ENCODE data around the gene SLC22A12.
"Not testable (repeated sequence)": the region's sequence is repeated elsewhere in the genome, so short reads cannot be mapped to it uniquely, and the experiment has no call there.

The SLC22A12 gene

GRCh38 chr11:64560941-64561340, 30.1 kb upstream of the SLC22A12 start:
- Histone ChIP-seq H3K9me3 (no peaks in the 10 kb centered on the region), H3K4me3 (no peak overlapping the region), H3K4me1 (no peaks in the 10 kb centered on the region), H3K27me3 (peaks cover 0 to 29% of the 10 kb centered on the region in 2 donors), H3K36me3 (no peaks in the 10 kb centered on the region), H3K27ac (no peak overlapping the region)
- TF ChIP-seq, protein P1, sequence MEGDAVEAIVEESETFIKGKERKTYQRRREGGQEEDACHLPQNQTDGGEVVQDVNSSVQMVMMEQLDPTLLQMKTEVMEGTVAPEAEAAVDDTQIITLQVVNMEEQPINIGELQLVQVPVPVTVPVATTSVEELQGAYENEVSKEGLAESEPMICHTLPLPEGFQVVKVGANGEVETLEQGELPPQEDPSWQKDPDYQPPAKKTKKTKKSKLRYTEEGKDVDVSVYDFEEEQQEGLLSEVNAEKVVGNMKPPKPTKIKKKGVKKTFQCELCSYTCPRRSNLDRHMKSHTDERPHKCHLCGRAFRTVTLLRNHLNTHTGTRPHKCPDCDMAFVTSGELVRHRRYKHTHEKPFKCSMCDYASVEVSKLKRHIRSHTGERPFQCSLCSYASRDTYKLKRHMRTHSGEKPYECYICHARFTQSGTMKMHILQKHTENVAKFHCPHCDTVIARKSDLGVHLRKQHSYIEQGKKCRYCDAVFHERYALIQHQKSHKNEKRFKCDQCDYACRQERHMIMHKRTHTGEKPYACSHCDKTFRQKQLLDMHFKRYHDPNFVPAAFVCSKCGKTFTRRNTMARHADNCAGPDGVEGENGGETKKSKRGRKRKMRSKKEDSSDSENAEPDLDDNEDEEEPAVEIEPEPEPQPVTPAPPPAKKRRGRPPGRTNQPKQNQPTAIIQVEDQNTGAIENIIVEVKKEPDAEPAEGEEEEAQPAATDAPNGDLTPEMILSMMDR (IDR thresholded peaks at IDR 0.05) = no peak
- intact Hi-C loops (cut with DNase I; ENCODE audit: low total_unique reads) = no loop called here
- no peak for DNase-seq

GRCh38 chr11:64561429-64561828, 29.6 kb upstream of the SLC22A12 start:
- intact Hi-C loops (cut with DNase I; ENCODE audit: low total_unique reads); H3K4me1 ChIP-seq; H3K9me3 ChIP-seq; DNase-seq; H3K4me3 ChIP-seq; H3K36me3 ChIP-seq; H3K27ac ChIP-seq: not testable (repeated sequence)
- peaks cover 0 to 29% of the 10 kb centered on the region in 2 donors for H3K27me3 ChIP-seq

DNA sequence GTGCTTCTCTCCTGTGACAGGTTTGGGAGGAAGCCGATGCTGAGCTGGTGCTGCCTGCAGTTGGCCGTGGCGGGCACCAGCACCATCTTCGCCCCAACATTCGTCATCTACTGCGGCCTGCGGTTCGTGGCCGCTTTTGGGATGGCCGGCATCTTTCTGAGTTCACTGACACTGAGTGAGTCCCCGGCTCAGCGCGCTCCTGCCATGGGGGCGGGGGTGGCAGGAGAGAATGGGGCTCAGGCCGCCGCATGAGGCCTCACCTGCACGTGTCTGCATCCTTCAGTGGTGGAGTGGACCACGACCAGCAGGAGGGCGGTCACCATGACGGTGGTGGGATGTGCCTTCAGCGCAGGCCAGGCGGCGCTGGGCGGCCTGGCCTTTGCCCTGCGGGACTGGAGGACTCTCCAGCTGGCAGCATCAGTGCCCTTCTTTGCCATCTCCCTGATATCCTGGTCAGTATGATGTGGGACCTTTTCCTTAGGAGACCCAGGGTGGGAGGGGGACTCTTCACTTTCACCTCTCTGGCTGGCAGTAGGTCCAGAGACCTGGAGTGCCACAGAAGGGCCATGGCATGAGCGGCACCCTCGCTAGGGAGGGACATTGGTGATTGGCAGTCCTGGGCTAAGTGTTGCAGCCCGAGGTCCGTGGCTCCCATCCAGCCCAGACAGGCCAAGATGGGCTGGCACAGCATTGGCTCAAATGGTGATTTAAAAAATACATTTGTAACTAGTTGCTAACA, 28.9 kb upstream of the SLC22A12 start:
- intact Hi-C loops (cut with DNase I; ENCODE audit: low total_unique reads) = no loop called here
- DNase-seq = no peak
- Histone ChIP-seq H3K27ac (no peak overlapping the region), H3K9me3 (no peaks in the 10 kb centered on the region), H3K36me3 (no peaks in the 10 kb centered on the region), H3K27me3 (peaks cover 0 to 29% of the 10 kb centered on the region in 2 donors), H3K4me3 (no peak overlapping the region), H3K4me1 (no peaks in the 10 kb centered on the region)
- TF ChIP-seq, protein P1 (IDR thresholded peaks at IDR 0.05) = no peak

DNA sequence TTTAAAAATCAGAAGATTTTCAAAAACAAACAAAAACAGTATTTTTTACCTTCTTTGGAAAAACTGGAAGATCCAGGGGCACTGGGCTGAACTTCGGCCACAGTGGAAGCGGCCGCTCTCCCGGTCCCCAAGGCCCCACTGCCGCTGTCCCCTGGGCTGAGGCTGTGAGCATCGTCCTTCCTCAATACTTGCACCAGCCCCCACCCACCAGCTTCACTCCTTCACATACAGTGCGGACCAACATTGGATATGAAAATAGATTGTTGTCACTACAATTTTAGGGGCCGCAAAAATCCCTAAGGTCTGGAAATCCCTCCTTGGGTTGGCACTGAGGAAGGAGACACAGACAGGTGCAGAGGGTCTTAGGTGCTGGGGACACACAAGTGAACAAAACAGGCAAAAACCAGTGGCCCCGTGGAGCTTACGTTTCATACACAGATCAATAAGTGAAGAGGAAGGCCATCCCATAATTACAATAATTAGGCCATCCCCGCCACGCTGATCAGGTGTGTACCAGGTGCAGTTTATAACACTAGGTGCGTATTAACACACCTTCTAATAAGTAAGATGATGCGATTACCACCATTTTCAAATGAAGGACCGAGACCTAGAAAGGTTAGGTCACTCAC, 28.2 kb upstream of the SLC22A12 start:
- Histone ChIP-seq H3K4me3 (no peak overlapping the region), H3K9me3 (no peaks in the 10 kb centered on the region), H3K4me1 (no peaks in the 10 kb centered on the region), H3K27me3 (peaks cover 0 to 29% of the 10 kb centered on the region in 2 donors), H3K27ac (no peak overlapping the region), H3K36me3 (no peaks in the 10 kb centered on the region)
- TF ChIP-seq, protein P1 (IDR thresholded peaks at IDR 0.05) = no peak
- peak in 1 of 2 donors; percentile 6 for DNase-seq
- intact Hi-C loops (cut with DNase I; ENCODE audit: low total_unique reads) = no loop called here

GRCh38 chr11:64563966-64564365, 27.1 kb upstream of the SLC22A12 start:
- peak in 1 of 2 donors; percentile 48 for DNase-seq
- no peaks in the 10 kb centered on the region for H3K9me3 ChIP-seq
- intact Hi-C loops (cut with DNase I; ENCODE audit: low total_unique reads) = no loop called here
- TF ChIP-seq, protein P1 (IDR thresholded peaks at IDR 0.05) = no peak
- no peak overlapping the region for H3K27ac ChIP-seq
- no peaks in the 10 kb centered on the region for H3K4me1 ChIP-seq
- peaks cover 0 to 29% of the 10 kb centered on the region in 2 donors for H3K27me3 ChIP-seq
- no peak overlapping the region for H3K4me3 ChIP-seq
- no peaks in the 10 kb centered on the region for H3K36me3 ChIP-seq

GRCh38 chr11:64564419-64564818, 26.6 kb upstream of the SLC22A12 start:
- Histone ChIP-seq H3K27ac (no peak overlapping the region), H3K4me1 (no peaks in the 10 kb centered on the region), H3K4me3 (no peak overlapping the region), H3K9me3 (no peaks in the 10 kb centered on the region), H3K36me3 (no peaks in the 10 kb centered on the region), H3K27me3 (peaks cover 0 to 25% of the 10 kb centered on the region in 2 donors)
- intact Hi-C loops (cut with DNase I; ENCODE audit: low total_unique reads) = no loop called here
- TF ChIP-seq, protein P1 (IDR thresholded peaks at IDR 0.05) = no peak
- DNase-seq = peak in 1 of 2 donors; percentile 27
